MCF 10A (cell line): ENCODE results near the gene C13orf42. TPM values are rescaled to one million over a fixed set of nuclear protein-coding genes. Genes with fewer than 3 reads are reported as not detected.

Source experiments
- BruUV-seq: library from RNA; stranded (reverse); fragments of 400-500 nt; replicated peaks from 2 replicates; lab custom pipeline; 2021; lab: Mats Ljungman, UMichigan
- CTCF ChIA-PET: fragments of 300-600 bp; sonication (Branson Sonifier 250); formaldehyde crosslinking; extraction: SDS; loops from one replicate; lab custom pipeline; 2021; ENCODE audit warnings: antibody characterized with exemption, inconsistent platforms; lab: Yijun Ruan, JAX
- POLR2A ChIA-PET: fragments of 300-600, 350-650 bp; sonication (Branson Sonifier 250); formaldehyde crosslinking; extraction: SDS; loops from one replicate; lab custom pipeline; 2020; ENCODE audit warnings: antibody characterized with exemption, inconsistent platforms; lab: Yijun Ruan, JAX
- DNase-seq: peaks from one replicate; pipeline ENCODE4 v3.0.0-alpha.2; 2018; ENCODE audit not compliant: unreplicated experiment
- H3K27ac Mint-ChIP-seq: one replicate; pipeline ENCODE4 v1.8.0; 2022; ENCODE audit warnings: mild to moderate bottlenecking, low read depth, mixed read lengths; ENCODE audit not compliant: unreplicated experiment
- H3K27me3 Mint-ChIP-seq: one replicate; pipeline ENCODE4 v1.8.0; 2022; ENCODE audit warnings: mixed read lengths; ENCODE audit not compliant: insufficient read depth, unreplicated experiment
- H3K36me3 Mint-ChIP-seq: one replicate; pipeline ENCODE4 v1.8.0; 2022; ENCODE audit warnings: mild to moderate bottlenecking, moderate library complexity, mixed read lengths; ENCODE audit not compliant: insufficient read depth, unreplicated experiment
- H3K4me1 Mint-ChIP-seq: one replicate; pipeline ENCODE4 v1.8.0; 2022; ENCODE audit warnings: mixed read lengths; ENCODE audit not compliant: insufficient read depth, unreplicated experiment
- H3K4me3 Mint-ChIP-seq: one replicate; pipeline ENCODE4 v1.8.0; 2022; ENCODE audit warnings: mild to moderate bottlenecking, moderate library complexity, mixed read lengths; ENCODE audit not compliant: unreplicated experiment
- H3K9me3 Mint-ChIP-seq: one replicate; pipeline ENCODE4 v1.8.0; 2022; ENCODE audit warnings: mixed read lengths; ENCODE audit not compliant: unreplicated experiment
- intact Hi-C: fragments of 100-400 bp; cut with micrococcal nuclease; formaldehyde crosslinking; loops from 2 replicates; pipeline ENCODE4 v1.14.1; 2022
- total RNA-seq: library from RNA; stranded (reverse); gene quantifications from 2 replicates; pipeline ENCODE4 v1.2.3, GENCODE V29; 2022
- TF ChIP-seq, protein P1 (sequence below): fragments of 200-600 bp; IDR thresholded peaks from one replicate; pipeline ENCODE4 v1.8.0; 2022; ENCODE audit warnings: antibody characterized with exemption, mild to moderate bottlenecking; ENCODE audit not compliant: unreplicated experiment

The C13orf42 gene
- total RNA-seq, 1 experiment from 2014 or later, result not detected

GRCh38 chr13:51071493-51071892 lies 39.6 kb downstream of the C13orf42 start:
- no peaks in the 10 kb centered on the region for H3K36me3 Mint-ChIP-seq
- H3K4me1 Mint-ChIP-seq, result peaks cover 6% of the 10 kb centered on the region
- peaks cover 28% of the 10 kb centered on the region for H3K27me3 Mint-ChIP-seq
- POLR2A ChIA-PET, result interaction anchor here (0.6 to 1.0 kb wide), 2 partner anchors 10 to 449 kb away, joined by 3 read pairs; no protein-coding TSS in a partner anchor
- intact Hi-C loops, result loop anchor here (2.0 to 5.0 kb wide), 5 partner anchors 159 to 1419 kb away; no protein-coding TSS in a partner anchor
- no peak overlapping the region for H3K27ac Mint-ChIP-seq
- TF ChIP-seq, protein P1, sequence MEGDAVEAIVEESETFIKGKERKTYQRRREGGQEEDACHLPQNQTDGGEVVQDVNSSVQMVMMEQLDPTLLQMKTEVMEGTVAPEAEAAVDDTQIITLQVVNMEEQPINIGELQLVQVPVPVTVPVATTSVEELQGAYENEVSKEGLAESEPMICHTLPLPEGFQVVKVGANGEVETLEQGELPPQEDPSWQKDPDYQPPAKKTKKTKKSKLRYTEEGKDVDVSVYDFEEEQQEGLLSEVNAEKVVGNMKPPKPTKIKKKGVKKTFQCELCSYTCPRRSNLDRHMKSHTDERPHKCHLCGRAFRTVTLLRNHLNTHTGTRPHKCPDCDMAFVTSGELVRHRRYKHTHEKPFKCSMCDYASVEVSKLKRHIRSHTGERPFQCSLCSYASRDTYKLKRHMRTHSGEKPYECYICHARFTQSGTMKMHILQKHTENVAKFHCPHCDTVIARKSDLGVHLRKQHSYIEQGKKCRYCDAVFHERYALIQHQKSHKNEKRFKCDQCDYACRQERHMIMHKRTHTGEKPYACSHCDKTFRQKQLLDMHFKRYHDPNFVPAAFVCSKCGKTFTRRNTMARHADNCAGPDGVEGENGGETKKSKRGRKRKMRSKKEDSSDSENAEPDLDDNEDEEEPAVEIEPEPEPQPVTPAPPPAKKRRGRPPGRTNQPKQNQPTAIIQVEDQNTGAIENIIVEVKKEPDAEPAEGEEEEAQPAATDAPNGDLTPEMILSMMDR, result no peak
- no peak overlapping the region for H3K4me3 Mint-ChIP-seq
- CTCF ChIA-PET, result interaction anchor here (0.6 to 6.2 kb wide), 10 partner anchors 13 to 986 kb away, joined by 3 to 35 read pairs (median 4); no protein-coding TSS in a partner anchor
- BruUV-seq, result no TSS peak
- no peak for DNase-seq
- H3K9me3 Mint-ChIP-seq, result no peaks in the 10 kb centered on the region

GRCh38 chr13:51070005-51070649 lies 40.9 kb downstream of the C13orf42 start:
- POLR2A ChIA-PET, result interaction anchor here (0.7 kb wide), 2 partner anchors 158 to 1134 kb away, joined by 3 read pairs; partner anchors contain the start of gene SPRYD7

DNA sequence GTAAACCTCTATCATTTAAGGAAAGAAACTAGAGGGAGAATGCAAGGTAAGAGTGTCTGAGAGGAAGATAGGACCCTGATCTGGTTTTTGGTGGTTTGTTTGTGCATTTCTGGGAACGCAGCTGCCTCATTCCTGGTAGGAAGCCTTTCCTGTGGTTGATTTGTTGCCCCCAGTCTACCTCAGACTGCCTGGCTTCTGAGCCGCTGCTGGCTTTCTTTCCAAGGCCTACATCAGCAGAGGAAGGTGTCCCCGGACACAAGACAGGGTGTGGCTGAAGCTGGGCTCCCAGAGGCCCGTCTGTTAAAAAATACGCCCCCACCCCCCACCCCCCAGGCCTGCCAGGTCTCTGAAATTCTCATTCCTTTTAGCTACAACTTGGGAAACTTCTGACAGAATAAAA lies 42.6 kb downstream of the C13orf42 start:
- TF ChIP-seq, protein P1, result no peak
- Mint-ChIP-seq H3K27ac (no peak overlapping the region), H3K4me3 (no peak overlapping the region), H3K9me3 (no peaks in the 10 kb centered on the region), H3K36me3 (no peaks in the 10 kb centered on the region), H3K27me3 (peaks cover 23% of the 10 kb centered on the region), H3K4me1 (peaks cover 9% of the 10 kb centered on the region)
- intact Hi-C loops, result no loop called here
- ChIA-PET POLR2A (interaction anchor here (0.6 kb wide), 1 partner anchor 792 kb away, joined by 3 read pairs; no protein-coding TSS in a partner anchor), CTCF (interaction anchor here (0.6 to 6.2 kb wide), 14 partner anchors 9 to 1092 kb away, joined by 3 to 40 read pairs (median 4); no protein-coding TSS in a partner anchor)
- DNase-seq, result no peak
- BruUV-seq, result no TSS peak

More at GRCh38 chr13:51070005-51070649, 40.9 kb downstream of the C13orf42 start:
- peaks cover 14% of the 10 kb centered on the region for H3K27me3 Mint-ChIP-seq
- H3K9me3 Mint-ChIP-seq, result no peaks in the 10 kb centered on the region
- intact Hi-C loops, result loop anchor here (2.0 to 5.0 kb wide), 5 partner anchors 157 to 1418 kb away; no protein-coding TSS in a partner anchor
- TF ChIP-seq, protein P1, result peak; percentile 94
- DNase-seq, result peak; percentile 77
- H3K4me3 Mint-ChIP-seq, result no peak overlapping the region
- no peak overlapping the region for H3K27ac Mint-ChIP-seq
- H3K36me3 Mint-ChIP-seq, result no peaks in the 10 kb centered on the region
- no TSS peak for BruUV-seq
- CTCF ChIA-PET, result interaction anchor here (0.6 to 6.2 kb wide), 35 partner anchors 10 to 1367 kb away, joined by 3 to 40 read pairs (median 4); no protein-coding TSS in a partner anchor
- H3K4me1 Mint-ChIP-seq, result peaks cover 9% of the 10 kb centered on the region

DNA sequence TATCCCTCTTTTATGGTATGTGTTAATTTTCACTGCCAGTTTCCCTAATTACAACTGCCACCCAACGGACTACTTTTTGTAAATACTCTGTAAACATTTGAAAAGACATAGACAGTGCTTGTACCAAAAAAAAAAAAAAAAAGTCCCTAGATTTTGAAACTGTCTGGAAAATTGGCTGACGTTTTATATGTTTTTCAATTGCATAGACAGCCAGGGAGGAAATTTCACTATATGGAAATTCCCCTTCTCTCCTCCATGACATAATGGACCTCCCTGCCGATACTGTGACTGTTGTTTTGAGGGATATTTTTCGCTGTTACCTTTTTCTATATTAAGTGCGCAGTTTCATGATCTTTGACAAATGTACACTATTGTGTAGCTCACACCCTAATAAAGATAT lies 43.4 kb downstream of the C13orf42 start:
- BruUV-seq, result no TSS peak
- H3K4me1 Mint-ChIP-seq, result peaks cover 9% of the 10 kb centered on the region
- CTCF ChIA-PET, result interaction anchor here (0.7 to 6.2 kb wide), 6 partner anchors 99 to 1412 kb away, joined by 3 to 40 read pairs (median 4); no protein-coding TSS in a partner anchor

More for the DNA sequence above, 43.4 kb downstream of the C13orf42 start:
- Mint-ChIP-seq H3K27me3 (peaks cover 31% of the 10 kb centered on the region), H3K36me3 (no peaks in the 10 kb centered on the region), H3K27ac (no peak overlapping the region), H3K4me3 (no peak overlapping the region), H3K9me3 (no peaks in the 10 kb centered on the region)
- DNase-seq, result no peak
- TF ChIP-seq, protein P1, result no peak
- intact Hi-C loops, result no loop called here
- POLR2A ChIA-PET, result interaction anchor here (0.6 kb wide), 2 partner anchors 13 to 1170 kb away, joined by 3 to 5 read pairs; no protein-coding TSS in a partner anchor
